Measurements from ENCODE around the gene MEAF6. TPM values are rescaled to one million over a fixed set of nuclear protein-coding genes. Genes with fewer than 3 reads are reported as not detected.

Gene MEAF6
- total and polyA plus RNA-seq, 2 of the 4 experiments (the other 2 are of a cell fraction): 36.2 to 40.7 TPM

GRCh38 chr1:37487619-37487984, 27.0 kb downstream of the MEAF6 start:
- H3K4me3 ChIP-seq (ENCODE audit: insufficient read depth, low read depth, low read length): no peak overlapping the region
- ChIA-PET POLR2A (ENCODE audit: unreplicated experiment) (interaction anchor here (0.6 kb wide), 1 partner anchor 859 kb away, joined by 3 read pairs; no protein-coding TSS in a partner anchor), CTCF (interaction anchor here (0.7 to 3.4 kb wide), 10 partner anchors 9 to 40 kb away, joined by 3 to 49 read pairs (median 11); partner anchors contain the start of genes MEAF6 and ZC3H12A)
- H3K18ac ChIP-seq (ENCODE audit: low read depth, low read length): no peak overlapping the region
- no peaks in the 10 kb centered on the region; a peak in 1 of 4 replicates for H3K79me1 ChIP-seq (ENCODE audit: low read depth in 1 of 2, low read length in 2 of 2)
- no peak overlapping the region for H4K5ac ChIP-seq (ENCODE audit: low read depth, low read length)
- intact Hi-C loops (cut with micrococcal nuclease) (loop anchor here (1.0 kb wide), 2 partner anchors 32 to 195 kb away; no protein-coding TSS in a partner anchor), in situ Hi-C loops (cut with MboI; ENCODE audit: low sequenced_read_pairs) (loop anchor here (5.0 kb wide), 1 partner anchor 35 kb away; no protein-coding TSS in a partner anchor), dilution Hi-C loops (cut with HindIII; ENCODE audit: low sequenced_read_pairs, unreplicated experiment) (no loop called here)
- no peak overlapping the region for H3K27ac ChIP-seq (ENCODE audit: insufficient read depth, low read length)
- peaks cover 22% of the 10 kb centered on the region for H3K4me1 ChIP-seq (ENCODE audit: control insufficient read depth, insufficient read depth, low read length)
- H2BK5ac ChIP-seq (ENCODE audit: low read depth, low read length, poor library complexity, severe bottlenecking): no peak overlapping the region
- no peaks in the 10 kb centered on the region for H4K20me1 ChIP-seq (ENCODE audit: insufficient read depth, low read length)
- H3K9me1 ChIP-seq (ENCODE audit: insufficient read depth, low read length): no peaks in the 10 kb centered on the region
- no peak for TF ChIP-seq SMC3 (IDR thresholded peaks at IDR 0.05; ENCODE audit: low read depth, low read length)
- no peak for TF ChIP-seq RFX5 (IDR thresholded peaks at IDR 0.05; ENCODE audit: low read depth, low read length)
- TF ChIP-seq CEBPB (IDR thresholded peaks at IDR 0.05; ENCODE audit: low read depth, low read length): no peak
- no peak for TF ChIP-seq CHD1 (IDR thresholded peaks at IDR 0.05; ENCODE audit: low read depth, low read length)
- no peak for TF ChIP-seq BHLHE40 (IDR thresholded peaks at IDR 0.05; ENCODE audit: low read depth, low read length)
- TF ChIP-seq POLR2A (IDR thresholded peaks at IDR 0.05; ENCODE audit: low read depth, low read length): no peak
- no peak for TF ChIP-seq USF2 (IDR thresholded peaks at IDR 0.05; ENCODE audit: low read depth, low read length)
- no peak for TF ChIP-seq MXI1 (IDR thresholded peaks at IDR 0.05; ENCODE audit: borderline replicate concordance, low read depth, low read length)
- TF ChIP-seq MAZ (IDR thresholded peaks at IDR 0.05; ENCODE audit: borderline replicate concordance, low read depth, low read length): no peak
- no peak overlapping the region for H3K9ac ChIP-seq (ENCODE audit: low read depth, low read length)
- no peaks in the 10 kb centered on the region for H3K9me3 ChIP-seq (ENCODE audit: control insufficient read depth, insufficient read depth, low read length)
- no peak overlapping the region for H2BK15ac ChIP-seq (ENCODE audit: low read depth, low read length)
- H2AK5ac ChIP-seq (ENCODE audit: low read depth, low read length): no peak overlapping the region
- no peak overlapping the region for H3K4me2 ChIP-seq (ENCODE audit: low read depth, low read length)
- no peak overlapping the region for H3K56ac ChIP-seq (ENCODE audit: extremely low read depth, insufficient read depth, low read length)
- peak overlapping the region; percentile 45 for H2AFZ ChIP-seq (replicated peaks; ENCODE audit: low read length, poor library complexity)
- no peak overlapping the region for H3K4ac ChIP-seq (ENCODE audit: low read depth, low read length)
- H2BK20ac ChIP-seq (ENCODE audit: low read depth, low read length): no peak overlapping the region
- H2BK120ac ChIP-seq (ENCODE audit: low read depth, low read length): no peak overlapping the region
- no peak overlapping the region for H4K8ac ChIP-seq (ENCODE audit: low read depth in 2 of 2, low read length in 2 of 2)
- H4K91ac ChIP-seq (ENCODE audit: insufficient read depth, low read depth, low read length): no peak overlapping the region
- BruUV-seq (replicated peaks): no TSS peak
- no CpG with 5 or more reads among the region's 5 CpGs for WGBS, 2 experiments (ENCODE audit: extremely low coverage in 2 of 2, insufficient read length in 1 of 2)
- H3K27me3 ChIP-seq (ENCODE audit: control insufficient read depth, insufficient read depth, low read length): no peaks in the 10 kb centered on the region
- ATAC-seq (ENCODE audit: low read depth) (no peak), DNase-seq (no peak)
- no peak overlapping the region for H3K14ac ChIP-seq (replicated peaks; ENCODE audit: low read depth, low read length)
- peaks cover 25% of the 10 kb centered on the region; the same call in 1 of the 2 replicates for H3K36me3 ChIP-seq (ENCODE audit: control insufficient read depth, insufficient read depth, low read length)
- no peak overlapping the region for H2AK9ac ChIP-seq (replicated peaks; ENCODE audit: low read depth, low read length, poor library complexity)
- H3K23ac ChIP-seq (ENCODE audit: low read depth, low read length): no peak overlapping the region
